NCI-H1436 treated with DMSO at 0.1 percent for 48 hours (cell line): Measurements from ENCODE around the gene SDK2.

Source experiments
- DNase-seq: peaks from one replicate; lab custom pipeline; 2025; lab: John Stamatoyannopoulos, UW

The SDK2 gene

DNA sequence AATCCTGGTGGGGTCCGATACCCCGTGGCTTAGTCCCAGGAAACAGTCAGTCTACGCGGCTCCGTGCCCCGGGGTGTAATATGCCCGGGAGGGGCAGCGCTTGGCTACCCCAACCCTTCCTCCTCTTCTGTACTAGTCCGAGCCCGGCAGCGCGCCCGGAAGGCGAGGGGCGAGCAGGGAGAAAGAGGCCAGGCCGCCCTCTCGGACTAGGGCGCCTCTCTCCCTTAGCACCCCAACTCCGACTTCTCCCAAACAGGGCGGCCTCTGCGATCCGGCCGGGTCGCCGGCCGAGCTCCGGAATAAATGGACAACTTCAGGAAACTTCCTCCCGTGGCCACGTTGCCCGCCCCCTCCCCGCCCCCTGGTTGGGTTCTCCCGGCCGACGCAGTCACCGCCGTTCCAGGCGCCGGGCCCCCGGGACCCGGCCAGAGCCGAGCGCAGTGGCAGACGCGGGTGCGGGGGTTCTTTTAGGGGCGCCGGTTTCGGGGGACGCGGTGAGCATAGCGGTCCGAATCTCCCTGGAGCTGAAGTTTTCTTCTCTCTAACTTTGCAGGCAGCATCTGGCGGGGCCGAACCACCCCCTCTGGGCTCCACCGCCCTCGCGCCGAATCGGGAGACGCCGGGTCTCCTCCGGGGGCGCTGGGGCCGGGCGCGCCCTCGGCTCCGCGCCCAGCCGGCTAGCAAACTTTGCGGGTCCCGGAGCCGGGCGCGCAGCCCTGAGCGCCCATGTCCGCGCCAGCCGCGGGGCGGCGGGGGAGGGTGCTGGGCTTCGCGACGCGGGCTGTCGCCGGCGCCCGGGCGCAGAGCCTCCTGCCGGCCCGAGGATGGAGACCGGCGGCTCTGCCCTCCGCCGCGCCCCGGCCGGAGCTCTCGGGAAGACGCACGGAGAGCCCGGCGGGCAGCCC, at the start of gene SDK2:
Gene SDK2, minus strand, starts transcription at position 301 of the 905 bp plus-strand sequence. CDS start 357 bp downstream, outside the sequence.
- no peak for DNase-seq

DNA sequence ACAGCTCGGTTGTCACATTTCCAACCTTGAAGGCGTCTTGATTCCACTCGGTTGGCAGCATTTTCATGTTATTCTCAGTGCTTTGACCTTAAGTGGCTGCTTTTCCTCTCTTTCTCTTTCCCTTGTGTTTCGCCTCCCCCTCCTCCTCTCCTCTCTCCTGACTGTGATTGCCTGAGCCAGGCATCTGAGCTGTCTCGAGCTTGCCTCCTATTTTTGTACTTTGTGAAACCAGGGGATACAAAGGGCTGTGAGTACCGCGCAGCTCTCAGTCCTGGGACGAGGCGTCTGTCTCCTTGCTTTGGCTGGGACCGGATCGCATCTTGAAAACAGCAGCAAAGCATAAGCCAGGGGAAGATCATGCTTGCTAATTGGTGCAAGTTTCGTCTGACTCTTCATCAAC, 48.8 kb upstream of the SDK2 start:
- no peak for DNase-seq

DNA sequence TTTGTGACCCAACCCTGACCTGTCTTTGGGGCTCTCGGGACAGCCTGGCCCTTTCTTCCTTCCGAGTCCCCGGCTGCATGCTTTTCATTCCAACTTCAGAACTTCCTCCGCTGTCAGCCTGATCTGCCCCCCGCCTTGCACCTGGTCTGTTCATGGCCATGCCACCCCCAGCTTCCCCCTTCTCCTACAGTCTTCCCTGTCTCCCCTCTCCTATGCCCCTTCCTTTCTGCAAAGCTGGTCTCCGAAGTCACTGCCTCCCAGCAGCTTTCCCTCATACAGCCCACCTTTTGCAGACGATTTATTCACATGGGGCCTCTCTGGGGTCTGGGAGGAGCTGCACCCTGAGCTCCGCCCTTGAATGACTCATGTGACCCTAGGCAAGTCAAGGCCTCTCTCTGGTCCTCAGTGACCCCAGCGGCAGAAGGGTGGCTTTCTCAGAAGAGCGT, 47.1 kb upstream of the SDK2 start:
- DNase-seq, result no peak

DNA sequence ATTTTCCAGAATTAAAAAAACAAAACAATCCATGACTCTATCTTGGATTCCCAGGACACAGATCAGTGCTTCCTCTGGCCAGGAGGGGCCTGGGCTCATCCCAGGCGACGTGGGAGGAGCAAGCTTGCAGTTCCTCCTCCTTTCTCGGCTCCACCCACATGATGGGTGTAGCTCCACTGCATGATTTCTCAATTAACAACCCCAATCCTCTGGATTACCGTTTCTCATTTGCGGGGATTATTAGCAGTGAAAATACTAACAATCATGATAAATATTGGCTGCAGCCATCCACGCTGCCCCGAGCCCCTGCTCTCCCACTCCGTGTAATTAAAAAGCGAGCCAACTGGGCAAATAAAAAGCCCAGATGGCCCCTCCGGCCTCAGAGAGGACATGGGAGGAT, 46.4 kb upstream of the SDK2 start:
- no peak for DNase-seq

DNA sequence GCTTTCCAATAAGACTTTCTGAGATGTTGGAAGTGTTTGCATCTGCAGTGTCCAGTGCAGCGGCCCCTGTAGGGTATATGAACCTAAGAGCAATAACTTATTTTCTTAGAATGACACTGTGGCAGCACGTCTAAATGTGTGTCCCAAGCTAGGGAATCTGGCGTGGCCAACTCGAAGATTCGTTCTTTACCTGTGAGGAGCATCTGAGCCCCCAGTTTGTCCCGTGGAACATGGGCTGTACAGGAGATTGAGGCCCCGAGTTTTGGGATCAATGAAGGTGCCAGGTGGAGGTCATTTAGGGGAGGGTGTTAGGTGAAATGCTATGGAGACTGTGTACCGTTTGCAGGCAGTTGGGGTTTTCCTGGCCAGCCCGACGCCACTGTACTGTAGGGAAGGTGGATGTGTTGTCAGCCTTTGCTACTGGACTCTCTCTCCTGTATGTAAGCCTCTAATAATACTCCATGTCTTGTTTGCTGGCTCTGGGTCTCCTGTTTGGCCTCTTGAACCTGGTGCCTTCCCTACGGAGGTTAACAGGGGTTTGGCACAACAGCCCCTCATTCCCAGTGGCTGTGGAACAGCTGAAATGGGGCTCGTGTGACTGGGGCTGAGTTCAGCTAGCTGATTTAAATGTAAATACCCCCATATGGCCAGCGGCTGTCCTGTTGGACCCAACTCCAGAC, 45.5 kb upstream of the SDK2 start:
- no peak for DNase-seq

GRCh38 chr17:73686961-73687360, 42.7 kb upstream of the SDK2 start:
- no peak for DNase-seq

DNA sequence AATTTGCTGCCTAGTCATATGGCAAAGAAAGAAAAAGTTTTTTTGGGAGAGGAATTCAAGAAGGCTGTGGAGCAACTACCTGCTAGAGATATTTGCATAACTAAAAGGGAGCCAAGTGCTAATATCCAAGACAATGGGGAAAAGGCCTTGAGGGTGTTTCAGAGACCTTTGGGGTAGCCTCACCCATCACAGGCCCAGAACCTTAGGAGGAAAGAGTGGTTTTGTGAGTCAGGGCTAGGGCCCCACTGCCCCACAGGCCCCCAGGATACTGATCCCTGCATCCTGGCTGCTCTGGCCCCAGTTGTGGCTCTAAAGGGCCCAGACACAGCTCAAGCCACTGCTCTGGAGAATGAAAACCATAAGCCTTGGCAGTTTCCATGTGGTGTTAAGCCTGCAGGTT, 41.9 kb upstream of the SDK2 start:
- no peak for DNase-seq

DNA sequence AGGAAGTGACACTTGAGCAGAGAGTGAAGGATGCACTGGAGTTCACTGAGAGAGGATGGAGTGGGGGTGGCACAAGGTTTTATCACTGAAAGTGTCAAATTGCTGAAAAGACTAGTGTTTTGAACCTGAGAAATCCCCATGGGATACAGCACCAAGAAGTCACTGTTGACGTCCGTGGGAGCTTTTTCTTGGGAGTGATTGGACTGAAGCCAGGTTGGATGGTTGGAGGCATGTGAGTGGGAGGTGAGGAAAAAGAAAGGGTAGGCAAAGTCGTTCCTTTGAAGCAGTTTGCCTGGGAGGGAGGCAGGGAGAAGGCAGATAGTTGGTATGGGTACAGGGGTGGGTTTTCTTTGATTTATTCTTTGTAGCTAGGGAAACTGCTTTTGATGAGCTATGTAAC, 39.9 kb upstream of the SDK2 start:
- DNase-seq, result no peak

DNA sequence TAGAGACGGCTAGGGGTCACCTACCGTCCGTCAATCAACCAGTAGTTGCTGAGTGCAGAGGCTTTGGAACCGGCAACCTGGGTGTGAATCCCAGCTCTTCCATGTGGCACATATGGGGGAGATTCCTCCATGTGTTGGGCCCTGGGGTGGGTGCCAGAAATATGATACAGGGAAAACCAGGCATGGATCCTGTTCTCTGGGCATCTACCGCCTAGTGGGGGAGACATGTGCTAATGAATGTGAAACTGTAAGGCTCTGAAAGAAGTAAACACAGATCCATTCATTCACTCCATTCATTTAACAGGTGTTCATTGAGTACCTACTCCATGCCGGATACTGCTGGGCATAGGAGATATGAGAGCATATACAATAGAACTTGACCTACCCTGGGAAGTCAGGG, 39.5 kb upstream of the SDK2 start:
- no peak for DNase-seq

GRCh38 chr17:73681946-73682345, 37.7 kb upstream of the SDK2 start:
- no peak for DNase-seq

DNA sequence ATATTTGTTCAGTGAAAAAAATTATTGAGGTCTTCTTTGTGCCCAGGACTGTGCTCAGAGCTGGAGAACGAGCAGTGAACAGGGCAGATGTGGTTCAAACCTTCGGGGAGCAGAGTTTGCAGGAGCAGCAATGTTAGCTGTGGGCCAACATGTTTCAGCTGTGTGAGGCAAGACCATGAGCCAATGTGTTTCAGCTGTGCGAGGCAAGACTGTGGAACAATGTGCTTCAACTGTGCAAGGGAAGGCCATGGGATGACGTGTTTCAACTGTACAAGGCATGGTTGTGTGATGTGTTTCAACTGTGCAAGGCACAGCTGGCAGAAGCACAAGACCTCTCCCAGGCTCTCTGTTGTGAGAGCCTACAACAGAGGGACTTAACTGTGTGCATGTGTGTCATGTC, 35.2 kb upstream of the SDK2 start:
- no peak for DNase-seq

- DNase-seq, result no peak
These were observed 34.8 kb upstream of the SDK2 start for GRCh38 chr17:73678999-73679398.

- no peak for DNase-seq
These were observed 25.5 kb upstream of the SDK2 start for GRCh38 chr17:73669771-73670170.

DNA sequence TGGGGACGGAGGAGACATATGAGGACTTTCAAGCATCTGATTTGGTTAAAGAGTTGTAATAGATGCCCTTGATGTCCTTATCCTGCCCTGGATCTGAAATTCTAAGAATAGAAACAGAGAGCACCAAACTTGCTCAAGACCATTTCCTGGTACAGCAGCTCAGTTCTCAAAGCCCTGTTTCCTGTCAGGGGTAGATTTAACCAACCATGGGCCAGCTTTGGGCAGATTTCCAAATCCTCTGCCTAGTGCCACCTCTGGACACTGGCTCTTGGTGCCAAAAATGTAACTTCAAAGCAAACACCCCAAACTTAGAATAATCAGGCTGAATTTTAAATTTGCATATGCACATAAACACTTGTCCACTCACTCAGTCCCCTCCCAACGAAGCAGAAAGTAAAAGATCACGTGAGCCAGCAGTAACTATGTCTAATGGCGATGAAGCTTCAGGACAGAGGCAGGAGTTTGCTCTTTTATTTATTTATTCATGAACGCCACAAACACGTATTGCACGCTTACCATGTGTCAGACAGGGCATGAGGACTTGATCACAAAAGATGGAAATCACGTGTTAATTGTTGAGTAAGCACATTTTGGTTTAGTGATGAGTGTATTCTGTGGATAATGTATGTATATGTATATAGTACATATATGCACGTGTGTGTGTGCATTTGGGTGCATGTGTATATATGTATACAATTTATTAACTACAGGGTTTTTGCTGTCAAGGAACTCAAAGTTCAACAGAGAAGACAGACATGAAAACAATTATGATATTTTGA, 23.1 kb upstream of the SDK2 start:
- DNase-seq, result no peak

- no peak for DNase-seq
These were observed 19.4 kb upstream of the SDK2 start for GRCh38 chr17:73663614-73664013.

DNA sequence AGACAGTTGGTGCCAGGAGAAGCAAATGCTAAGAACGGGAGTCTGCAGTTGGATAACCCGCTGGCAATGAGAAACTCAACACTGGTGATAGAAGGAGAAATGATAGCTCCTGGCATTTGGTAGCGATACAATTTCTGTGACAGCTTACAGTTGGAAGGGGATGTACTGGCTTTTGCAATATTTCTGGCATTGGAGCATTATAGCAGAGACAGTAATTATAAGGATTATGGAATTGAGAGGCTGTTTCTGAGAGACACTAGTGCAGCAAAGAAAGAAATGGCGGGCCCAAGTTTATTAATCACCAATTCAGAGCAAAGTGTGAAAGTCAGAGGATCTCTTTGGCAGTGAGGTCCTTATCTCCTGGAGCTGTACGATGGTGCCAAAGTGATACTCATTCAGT, 16.1 kb upstream of the SDK2 start:
- no peak for DNase-seq

DNA sequence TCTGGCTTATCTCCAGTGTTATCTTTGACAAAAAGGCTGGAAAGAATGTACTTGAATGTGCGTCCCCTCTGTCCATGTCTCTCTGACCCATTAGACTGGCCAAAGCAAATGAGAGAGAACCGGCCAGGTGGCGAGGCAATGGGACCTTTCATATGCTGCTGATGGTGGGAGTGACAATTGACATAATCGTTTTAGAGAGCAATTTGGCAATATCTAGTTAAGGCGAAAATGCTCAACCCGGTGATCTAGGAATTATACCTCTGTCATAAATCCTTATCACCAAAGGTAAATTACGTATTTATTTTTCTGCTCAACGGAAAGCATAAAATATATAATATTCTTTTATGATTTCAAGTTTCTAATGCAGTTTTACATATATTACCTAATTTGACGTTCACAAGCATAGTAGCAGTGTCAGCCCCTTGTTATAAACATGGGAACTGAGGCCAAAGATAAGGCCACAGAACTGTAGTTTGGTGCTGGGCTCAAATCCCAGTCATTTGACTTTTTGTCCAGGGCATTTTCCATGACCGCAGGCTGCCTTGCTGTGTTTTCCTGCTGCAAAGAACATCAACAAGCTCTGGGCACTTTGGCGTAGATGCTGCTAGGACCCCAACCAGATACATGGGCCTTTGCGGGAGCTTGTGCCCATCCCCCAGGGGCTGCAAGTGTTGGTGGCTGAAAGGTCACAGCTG, 14.7 kb upstream of the SDK2 start:
- DNase-seq, result no peak

DNA sequence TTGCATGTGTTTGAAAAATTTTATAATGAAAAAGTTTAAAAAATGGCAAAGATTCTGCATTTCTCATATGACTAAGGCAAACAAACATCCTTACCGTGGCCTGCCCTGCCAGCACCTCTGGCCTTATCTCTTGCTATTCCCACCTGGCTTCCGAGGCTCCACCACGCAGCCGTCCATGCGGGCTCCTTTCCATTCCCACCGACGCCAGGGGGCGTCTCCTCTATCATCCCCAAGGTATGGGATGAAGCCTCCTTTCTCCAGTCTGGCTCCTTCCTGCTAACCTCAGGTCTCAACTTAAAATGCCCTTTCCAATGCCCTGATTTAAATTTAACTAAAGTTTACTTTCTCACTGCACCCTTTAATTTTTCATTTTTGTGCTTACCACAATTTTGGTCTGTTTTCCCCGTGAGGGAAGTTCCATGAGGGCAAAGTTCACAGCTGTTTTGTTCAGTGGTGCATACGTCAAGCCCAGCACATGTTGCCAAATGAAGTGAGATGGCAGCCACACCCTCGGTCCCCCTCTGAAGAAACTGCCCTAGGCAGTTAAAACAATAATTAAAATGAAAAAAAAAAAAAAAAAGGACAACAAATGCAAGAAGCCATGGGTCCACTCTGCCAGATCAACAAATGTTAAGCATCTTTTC, 13.3 kb upstream of the SDK2 start:
- no peak for DNase-seq

- no peak for DNase-seq
These were observed 10.0 kb upstream of the SDK2 start for GRCh38 chr17:73654241-73654640.

- no peak for DNase-seq
These were observed 9.6 kb upstream of the SDK2 start for GRCh38 chr17:73653810-73654209.

DNA sequence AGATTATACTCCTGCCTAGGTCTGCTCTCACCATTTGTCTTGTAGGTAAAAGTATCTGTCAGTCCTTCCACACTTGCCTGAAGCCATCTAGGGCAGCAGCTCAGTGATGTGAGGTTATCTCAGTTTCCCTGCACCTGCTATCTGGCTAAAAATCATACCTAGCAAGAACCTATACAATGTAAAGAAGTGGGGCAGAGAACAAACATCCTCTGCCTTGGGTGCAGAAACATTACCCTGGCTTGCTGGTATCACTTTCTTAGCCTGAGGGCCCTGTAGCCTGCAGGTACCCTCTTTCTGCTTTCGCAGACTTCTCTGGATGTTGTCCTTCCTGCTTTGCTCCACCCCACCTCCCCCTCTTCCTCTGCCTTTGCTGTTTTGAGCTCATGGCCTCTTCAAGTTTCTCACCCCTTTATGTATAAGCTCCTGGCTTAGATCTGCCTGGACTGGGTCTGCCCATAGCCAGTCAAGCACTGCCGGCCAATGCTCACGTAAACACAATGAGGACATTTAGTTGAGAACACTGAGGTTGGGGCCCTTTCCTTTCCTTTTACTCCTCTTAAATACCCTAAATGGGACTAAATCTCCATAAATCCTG, 8.7 kb upstream of the SDK2 start:
- no peak for DNase-seq
